HL-60 (cell line): ENCODE data around the gene WWC1.

ENCODE experiments used
- DNase-seq, 2 experiments: peaks; one replicate each; pipeline ENCODE4 v3.0.0-alpha.2; 2010 to 2020; ENCODE audit warnings: low read depth in 1 of 2, low spot score in 1 of 2
- H3K27ac ChIP-seq: fragments of 250-450 bp; sonication (Bioruptor Pico); replicated peaks from 2 replicates; pipeline ENCODE4 v1.5.1; 2020; ENCODE audit warnings: mild to moderate bottlenecking, moderate library complexity
- H3K27me3 ChIP-seq: fragments of 250-450 bp; sonication (Bioruptor Pico); 2 replicates; pipeline ENCODE4 v1.5.1; 2021; ENCODE audit warnings: mild to moderate bottlenecking, moderate library complexity; ENCODE audit not compliant: insufficient read depth, poor library complexity, severe bottlenecking
- H3K4me3 ChIP-seq: replicated peaks from 2 replicates; pipeline ENCODE4 v1.5.1; 2011; ENCODE audit warnings: mild to moderate bottlenecking, control low read depth, low read length; ENCODE audit not compliant: insufficient read depth
- CTCF ChIP-seq: IDR thresholded peaks from one replicate; pipeline ENCODE4 v1.5.1; 2011; ENCODE audit warnings: low read length, control low read depth, inconsistent platforms; ENCODE audit not compliant: insufficient read depth
- GABPA ChIP-seq: IDR thresholded peaks from 2 replicates; pipeline ENCODE4 v1.6.1; 2012; ENCODE audit warnings: low read depth
- POLR2AphosphoS5 ChIP-seq: IDR thresholded peaks from 2 replicates; pipeline ENCODE4 v1.6.1; 2012; ENCODE audit warnings: low read depth
- SPI1 ChIP-seq: IDR thresholded peaks from 2 replicates; pipeline ENCODE4 v1.6.1; 2012; ENCODE audit warnings: low read depth, mild to moderate bottlenecking, borderline replicate concordance
- TF ChIP-seq, protein P1 (sequence below): IDR thresholded peaks from 2 replicates; pipeline ENCODE4 v1.6.1; 2012; ENCODE audit warnings: low read depth; ENCODE audit not compliant: insufficient replicate concordance

WWC1 gene

GRCh38 chr5:168296682-168297081 is 5.2 kb downstream of the WWC1 start:
- Histone ChIP-seq H3K27me3 (peaks cover 17% of the 10 kb centered on the region), H3K27ac (no peak overlapping the region), H3K4me3 (no peak overlapping the region)
- DNase-seq = no peak
- no peak for TF ChIP-seq CTCF
- no peak for TF ChIP-seq POLR2AphosphoS5
- TF ChIP-seq SPI1 = no peak
- TF ChIP-seq, protein P1, sequence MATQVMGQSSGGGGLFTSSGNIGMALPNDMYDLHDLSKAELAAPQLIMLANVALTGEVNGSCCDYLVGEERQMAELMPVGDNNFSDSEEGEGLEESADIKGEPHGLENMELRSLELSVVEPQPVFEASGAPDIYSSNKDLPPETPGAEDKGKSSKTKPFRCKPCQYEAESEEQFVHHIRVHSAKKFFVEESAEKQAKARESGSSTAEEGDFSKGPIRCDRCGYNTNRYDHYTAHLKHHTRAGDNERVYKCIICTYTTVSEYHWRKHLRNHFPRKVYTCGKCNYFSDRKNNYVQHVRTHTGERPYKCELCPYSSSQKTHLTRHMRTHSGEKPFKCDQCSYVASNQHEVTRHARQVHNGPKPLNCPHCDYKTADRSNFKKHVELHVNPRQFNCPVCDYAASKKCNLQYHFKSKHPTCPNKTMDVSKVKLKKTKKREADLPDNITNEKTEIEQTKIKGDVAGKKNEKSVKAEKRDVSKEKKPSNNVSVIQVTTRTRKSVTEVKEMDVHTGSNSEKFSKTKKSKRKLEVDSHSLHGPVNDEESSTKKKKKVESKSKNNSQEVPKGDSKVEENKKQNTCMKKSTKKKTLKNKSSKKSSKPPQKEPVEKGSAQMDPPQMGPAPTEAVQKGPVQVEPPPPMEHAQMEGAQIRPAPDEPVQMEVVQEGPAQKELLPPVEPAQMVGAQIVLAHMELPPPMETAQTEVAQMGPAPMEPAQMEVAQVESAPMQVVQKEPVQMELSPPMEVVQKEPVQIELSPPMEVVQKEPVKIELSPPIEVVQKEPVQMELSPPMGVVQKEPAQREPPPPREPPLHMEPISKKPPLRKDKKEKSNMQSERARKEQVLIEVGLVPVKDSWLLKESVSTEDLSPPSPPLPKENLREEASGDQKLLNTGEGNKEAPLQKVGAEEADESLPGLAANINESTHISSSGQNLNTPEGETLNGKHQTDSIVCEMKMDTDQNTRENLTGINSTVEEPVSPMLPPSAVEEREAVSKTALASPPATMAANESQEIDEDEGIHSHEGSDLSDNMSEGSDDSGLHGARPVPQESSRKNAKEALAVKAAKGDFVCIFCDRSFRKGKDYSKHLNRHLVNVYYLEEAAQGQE = no peak
- TF ChIP-seq GABPA = no peak

- Histone ChIP-seq H3K27ac (no peak overlapping the region), H3K27me3 (peaks cover under 1% of the 10 kb centered on the region), H3K4me3 (no peak overlapping the region)
- DNase-seq = no peak
- TF ChIP-seq POLR2AphosphoS5 (no peak), GABPA (no peak), SPI1 (no peak), CTCF (no peak)
- TF ChIP-seq, protein P1 = no peak
Measured at GRCh38 chr5:168298949-168299348, 7.5 kb downstream of the WWC1 start.

DNA sequence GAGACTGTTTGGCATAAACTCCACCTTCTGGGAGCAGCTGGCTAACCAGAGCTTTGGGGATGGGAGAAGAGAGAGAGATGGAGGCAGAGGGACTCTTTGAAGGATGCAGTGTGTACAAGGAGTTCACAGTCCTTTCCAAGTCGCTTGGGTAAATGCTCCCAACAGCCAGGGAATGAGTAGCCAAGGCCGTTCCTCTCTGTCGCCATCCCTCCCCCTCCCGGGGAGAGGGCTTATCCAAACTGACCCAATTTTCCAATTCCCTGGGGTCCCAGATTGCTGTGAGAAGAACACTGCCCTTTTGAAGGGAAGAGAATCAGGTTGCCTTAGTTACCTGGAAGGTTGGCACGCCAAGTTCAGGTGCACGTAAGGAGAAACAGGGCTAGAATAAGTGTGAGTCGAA is 7.9 kb downstream of the WWC1 start:
- Histone ChIP-seq H3K4me3 (no peak overlapping the region), H3K27me3 (no peaks in the 10 kb centered on the region), H3K27ac (no peak overlapping the region)
- TF ChIP-seq GABPA (no peak), POLR2AphosphoS5 (no peak), CTCF (no peak), SPI1 (no peak)
- TF ChIP-seq, protein P1 = no peak
- no peak for DNase-seq
